OCI-LY3 (cell line): ENCODE results near the gene HAPLN2.

Experiments
- EZH2phosphoT487 ChIP-seq: fragments of 200-600 bp; shearing (Covaris generic); IDR thresholded peaks from 2 replicates; pipeline ENCODE4 v1.6.1; 2018; ENCODE audit warnings: antibody characterized with exemption, mixed run types, low read depth
- TF ChIP-seq, protein P1 (sequence below): fragments of 200-600, 300-600 bp; sonication (generic); IDR thresholded peaks from 2 replicates; pipeline ENCODE4 v1.5.1; 2014; ENCODE audit warnings: antibody characterized with exemption, low read length, low read depth

DNA sequence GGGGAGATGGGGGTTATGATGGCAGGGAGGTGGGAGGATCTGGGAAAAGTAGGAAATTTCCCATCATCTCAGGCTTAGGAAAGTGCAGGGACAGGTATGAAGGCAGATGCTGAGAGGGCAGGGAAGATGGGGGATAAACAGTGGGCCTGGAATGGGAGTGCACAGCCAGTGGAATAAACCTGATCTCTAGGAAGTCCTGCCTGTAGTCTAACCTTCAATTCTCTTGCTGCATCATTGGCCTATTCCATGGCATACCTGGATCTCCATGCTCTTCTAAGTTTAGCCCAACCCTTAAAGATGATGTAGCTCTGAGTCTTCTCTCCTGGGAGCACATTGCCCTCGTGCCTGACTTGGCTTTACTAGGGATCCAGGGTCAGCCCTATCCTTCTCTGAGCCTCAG is 25.4 kb downstream of the HAPLN2 start:
- TF ChIP-seq, protein P1, sequence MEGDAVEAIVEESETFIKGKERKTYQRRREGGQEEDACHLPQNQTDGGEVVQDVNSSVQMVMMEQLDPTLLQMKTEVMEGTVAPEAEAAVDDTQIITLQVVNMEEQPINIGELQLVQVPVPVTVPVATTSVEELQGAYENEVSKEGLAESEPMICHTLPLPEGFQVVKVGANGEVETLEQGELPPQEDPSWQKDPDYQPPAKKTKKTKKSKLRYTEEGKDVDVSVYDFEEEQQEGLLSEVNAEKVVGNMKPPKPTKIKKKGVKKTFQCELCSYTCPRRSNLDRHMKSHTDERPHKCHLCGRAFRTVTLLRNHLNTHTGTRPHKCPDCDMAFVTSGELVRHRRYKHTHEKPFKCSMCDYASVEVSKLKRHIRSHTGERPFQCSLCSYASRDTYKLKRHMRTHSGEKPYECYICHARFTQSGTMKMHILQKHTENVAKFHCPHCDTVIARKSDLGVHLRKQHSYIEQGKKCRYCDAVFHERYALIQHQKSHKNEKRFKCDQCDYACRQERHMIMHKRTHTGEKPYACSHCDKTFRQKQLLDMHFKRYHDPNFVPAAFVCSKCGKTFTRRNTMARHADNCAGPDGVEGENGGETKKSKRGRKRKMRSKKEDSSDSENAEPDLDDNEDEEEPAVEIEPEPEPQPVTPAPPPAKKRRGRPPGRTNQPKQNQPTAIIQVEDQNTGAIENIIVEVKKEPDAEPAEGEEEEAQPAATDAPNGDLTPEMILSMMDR, result no peak
- TF ChIP-seq EZH2phosphoT487, result no peak
